LHCN-M2 (cell line): ENCODE results near the gene APOH. TPM values are rescaled to one million over a fixed set of nuclear protein-coding genes. Genes with fewer than 3 reads are reported as not detected.
A peak's percentile ranks its signal among the peaks of the same experiment; 100 is the strongest.
"Not testable (repeated sequence)": the region's sequence is repeated elsewhere in the genome, so short reads cannot be mapped to it uniquely, and the experiment has no call there.

Source experiments
- DNase-seq: peaks from one replicate; pipeline ENCODE4 v3.0.0-alpha.2; 2012; ENCODE audit warnings: low read depth
- polyA plus RNA-seq: library from polyadenylated mRNA; unstranded; fragments of >200 nt; gene quantifications from one replicate; pipeline ENCODE4 v1.2.1, GENCODE V29; 2012; ENCODE audit warnings: missing spikeins
- total RNA-seq: library from RNA; depleted of rRNA; stranded (reverse); fragments of >200 nt; gene quantifications from 2 replicates; pipeline ENCODE4 v1.2.3, GENCODE V29; 2014; rRNA removed

The APOH gene
- not detected in 2 replicates for total RNA-seq
- polyA plus RNA-seq = not detected

GRCh38 chr17:66228887-66229782, at the start of gene APOH:
TSS of gene APOH (minus strand) at chr17:66229415. CDS start at chr17:66229379, 36 bp downstream.
- DNase-seq = no peak

GRCh38 chr17:66277191-66277590, 48.0 kb upstream of the APOH start:
- DNase-seq = no peak

GRCh38 chr17:66276328-66276937, 47.2 kb upstream of the APOH start:
- DNase-seq = peak; percentile 45

GRCh38 chr17:66275651-66276050, 46.4 kb upstream of the APOH start:
- DNase-seq = peak; percentile 100

GRCh38 chr17:66273586-66273848, 44.3 kb upstream of the APOH start:
- DNase-seq = no peak

GRCh38 chr17:66272811-66273585, 43.8 kb upstream of the APOH start:
- peak; percentile 85 for DNase-seq

- DNase-seq = no peak
Measured at GRCh38 chr17:66271512-66271911, 42.3 kb upstream of the APOH start.

- peak; percentile 28 for DNase-seq
Measured at GRCh38 chr17:66270106-66270505, 40.9 kb upstream of the APOH start.

GRCh38 chr17:66268247-66268927, 39.2 kb upstream of the APOH start:
- peak; percentile 67 for DNase-seq

GRCh38 chr17:66264696-66265095, 35.5 kb upstream of the APOH start:
- no peak for DNase-seq

GRCh38 chr17:66262767-66263166, 33.6 kb upstream of the APOH start:
- DNase-seq = no peak

GRCh38 chr17:66260688-66261087, 31.5 kb upstream of the APOH start:
- no peak for DNase-seq

- no peak for DNase-seq
Measured at GRCh38 chr17:66260275-66260674, 31.1 kb upstream of the APOH start.

- DNase-seq = no peak
Measured at GRCh38 chr17:66255527-66255971, 26.3 kb upstream of the APOH start.

- DNase-seq = peak; percentile 74
Measured at GRCh38 chr17:66255112-66255511, 25.9 kb upstream of the APOH start.

- DNase-seq = not testable (repeated sequence)
Measured at GRCh38 chr17:66253458-66253857, 24.2 kb upstream of the APOH start.

- no peak for DNase-seq
Measured at GRCh38 chr17:66250686-66251085, 21.5 kb upstream of the APOH start.

- DNase-seq = no peak
Measured at GRCh38 chr17:66248285-66248684, 19.1 kb upstream of the APOH start.

GRCh38 chr17:66241839-66242238, 12.6 kb upstream of the APOH start:
- no peak for DNase-seq

GRCh38 chr17:66240630-66241029, 11.4 kb upstream of the APOH start:
- DNase-seq = peak; percentile 57

- no peak for DNase-seq
Measured at GRCh38 chr17:66240013-66240412, 10.8 kb upstream of the APOH start.
